Loucy (cell line): Measurements from ENCODE around the gene CUBN.

Experiments
- H2AFZ ChIP-seq: fragments of 200-600 bp; sonication (generic); 2 replicates; pipeline ENCODE4 v1.6.0; 2016; ENCODE audit warnings: antibody characterized with exemption, mild to moderate bottlenecking, low read length, moderate library complexity
- H3F3A ChIP-seq: fragments of 200-600 bp; 2 replicates; pipeline ENCODE4 v1.6.0; 2016; ENCODE audit warnings: antibody characterized with exemption, low read depth, mild to moderate bottlenecking
- H3K27me3 ChIP-seq: fragments of 200-600 bp; sonication (generic); 2 replicates; pipeline ENCODE4 v1.6.1; 2014; ENCODE audit warnings: low read length, mild to moderate bottlenecking; ENCODE audit not compliant: insufficient read depth, poor library complexity, severe bottlenecking
- H3K36me3 ChIP-seq: fragments of 200-600 bp; sonication (generic); 2 replicates; pipeline ENCODE4 v1.6.1; 2016; ENCODE audit warnings: low read length; ENCODE audit not compliant: insufficient read depth
- H3K4me1 ChIP-seq: fragments of 200-600 bp; sonication (generic); 2 replicates; pipeline ENCODE4 v1.5.1; 2014; ENCODE audit warnings: low read length, mild to moderate bottlenecking; ENCODE audit not compliant: insufficient read depth, poor library complexity, severe bottlenecking
- H3K4me2 ChIP-seq: fragments of 200-600 bp; sonication (generic); 2 replicates; pipeline ENCODE4 v1.6.0; 2014; ENCODE audit warnings: antibody characterized with exemption, low read length, low read depth, mild to moderate bottlenecking; ENCODE audit not compliant: poor library complexity, severe bottlenecking
- H3K4me3 ChIP-seq: fragments of 200-600 bp; sonication (generic); 2 replicates; pipeline ENCODE4 v1.5.1; 2014; ENCODE audit warnings: low read length, mild to moderate bottlenecking, mixed read lengths; ENCODE audit not compliant: poor library complexity, severe bottlenecking
- H3K79me2 ChIP-seq: fragments of 200-600 bp; sonication (generic); 2 replicates; pipeline ENCODE4 v1.6.1; 2014; ENCODE audit warnings: low read length; ENCODE audit not compliant: insufficient read depth
- H3K9ac ChIP-seq: fragments of 200-600 bp; sonication (generic); 2 replicates; pipeline ENCODE4 v1.6.0; 2014; ENCODE audit warnings: mild to moderate bottlenecking, low read depth, low read length, moderate library complexity; ENCODE audit not compliant: poor library complexity, severe bottlenecking
- H3K9me2 ChIP-seq: fragments of 200-600 bp; sonication (generic); replicated peaks from 2 replicates; pipeline ENCODE4 v1.6.1; 2016; ENCODE audit warnings: low read depth, low read length, mixed read lengths
- H3K9me3 ChIP-seq: fragments of 200-600 bp; sonication (generic); 2 replicates; pipeline ENCODE4 v1.6.1; 2014; ENCODE audit warnings: mild to moderate bottlenecking, antibody characterized with exemption, low read length, low read depth; ENCODE audit not compliant: insufficient read depth
- H4K20me1 ChIP-seq: fragments of 200-600 bp; sonication (generic); 2 replicates; pipeline ENCODE4 v1.6.0; 2014; ENCODE audit warnings: antibody characterized with exemption, low read length, mild to moderate bottlenecking; ENCODE audit not compliant: insufficient read depth, poor library complexity, severe bottlenecking
- EZH2phosphoT487 ChIP-seq: fragments of 200-600 bp; IDR thresholded peaks from 2 replicates; pipeline ENCODE4 v1.6.1; 2018; ENCODE audit warnings: antibody characterized with exemption, mild to moderate bottlenecking, moderate library complexity, borderline replicate concordance
- TF ChIP-seq, protein P1 (sequence below): fragments of 200-600 bp; sonication (generic); conservative IDR thresholded peaks from 2 replicates; pipeline ENCODE4 v1.5.1; 2014; ENCODE audit warnings: mild to moderate bottlenecking, antibody characterized with exemption, low read length

The CUBN gene

GRCh38 chr10:17129741-17130140, at the start of gene CUBN:
Gene CUBN (minus strand): TSS chr10:17129811. CDS start chr10:17129765, 46 bp downstream.
- no peaks in the 10 kb centered on the region for H3K9me2 ChIP-seq
- H3K36me3 ChIP-seq, result no peaks in the 10 kb centered on the region
- H3K4me2 ChIP-seq, result no peak within 1 kb of the TSS
- H3K4me3 ChIP-seq, result no peak within 1 kb of the TSS
- H3K4me1 ChIP-seq, result peaks cover 23% of the 10 kb centered on the region
- H4K20me1 ChIP-seq, result no peaks in the 10 kb centered on the region
- TF ChIP-seq EZH2phosphoT487, result no peak
- TF ChIP-seq, protein P1, sequence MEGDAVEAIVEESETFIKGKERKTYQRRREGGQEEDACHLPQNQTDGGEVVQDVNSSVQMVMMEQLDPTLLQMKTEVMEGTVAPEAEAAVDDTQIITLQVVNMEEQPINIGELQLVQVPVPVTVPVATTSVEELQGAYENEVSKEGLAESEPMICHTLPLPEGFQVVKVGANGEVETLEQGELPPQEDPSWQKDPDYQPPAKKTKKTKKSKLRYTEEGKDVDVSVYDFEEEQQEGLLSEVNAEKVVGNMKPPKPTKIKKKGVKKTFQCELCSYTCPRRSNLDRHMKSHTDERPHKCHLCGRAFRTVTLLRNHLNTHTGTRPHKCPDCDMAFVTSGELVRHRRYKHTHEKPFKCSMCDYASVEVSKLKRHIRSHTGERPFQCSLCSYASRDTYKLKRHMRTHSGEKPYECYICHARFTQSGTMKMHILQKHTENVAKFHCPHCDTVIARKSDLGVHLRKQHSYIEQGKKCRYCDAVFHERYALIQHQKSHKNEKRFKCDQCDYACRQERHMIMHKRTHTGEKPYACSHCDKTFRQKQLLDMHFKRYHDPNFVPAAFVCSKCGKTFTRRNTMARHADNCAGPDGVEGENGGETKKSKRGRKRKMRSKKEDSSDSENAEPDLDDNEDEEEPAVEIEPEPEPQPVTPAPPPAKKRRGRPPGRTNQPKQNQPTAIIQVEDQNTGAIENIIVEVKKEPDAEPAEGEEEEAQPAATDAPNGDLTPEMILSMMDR, result no peak
- H3K27me3 ChIP-seq, result no peaks in the 10 kb centered on the region
- H3F3A ChIP-seq, result no peaks in the 10 kb centered on the region
- no peaks in the 10 kb centered on the region for H3K79me2 ChIP-seq
- no peak within 1 kb of the TSS for H3K9ac ChIP-seq
- H2AFZ ChIP-seq, result no peak within 1 kb of the TSS
- no peaks in the 10 kb centered on the region for H3K9me3 ChIP-seq

DNA sequence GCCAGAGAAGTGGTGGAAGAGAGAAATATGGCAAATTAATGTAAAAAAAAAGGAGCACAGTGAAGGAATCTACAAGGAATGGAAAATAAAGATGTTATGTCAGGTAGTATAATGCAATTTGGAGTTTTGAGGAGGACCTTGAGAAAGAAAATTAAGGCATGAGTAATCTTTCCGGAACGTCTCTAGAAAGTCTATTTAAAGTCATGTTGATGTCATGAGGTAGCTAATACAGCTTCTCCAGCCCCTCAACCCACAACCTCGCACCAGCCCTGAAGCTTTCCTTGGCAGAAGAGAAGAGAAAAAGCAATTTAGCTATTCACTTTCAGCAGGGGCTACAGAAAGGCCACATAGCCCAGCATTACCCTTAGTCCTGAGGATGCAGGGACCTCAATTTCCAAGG, 49.4 kb upstream of the CUBN start:
- H3K79me2 ChIP-seq, result no peaks in the 10 kb centered on the region
- H3K27me3 ChIP-seq, result no peaks in the 10 kb centered on the region
- no peaks in the 10 kb centered on the region for H3K9me3 ChIP-seq
- H3K9ac ChIP-seq, result no peak overlapping the region
- no peak for TF ChIP-seq EZH2phosphoT487
- no peak overlapping the region for H3K4me3 ChIP-seq
- H3K36me3 ChIP-seq, result no peaks in the 10 kb centered on the region
- no peak overlapping the region for H3K4me2 ChIP-seq
- H3K9me2 ChIP-seq, result no peaks in the 10 kb centered on the region
- peaks cover 20% of the 10 kb centered on the region for H3K4me1 ChIP-seq
- H3F3A ChIP-seq, result no peaks in the 10 kb centered on the region
- no peaks in the 10 kb centered on the region for H4K20me1 ChIP-seq
- no peak overlapping the region for H2AFZ ChIP-seq

DNA sequence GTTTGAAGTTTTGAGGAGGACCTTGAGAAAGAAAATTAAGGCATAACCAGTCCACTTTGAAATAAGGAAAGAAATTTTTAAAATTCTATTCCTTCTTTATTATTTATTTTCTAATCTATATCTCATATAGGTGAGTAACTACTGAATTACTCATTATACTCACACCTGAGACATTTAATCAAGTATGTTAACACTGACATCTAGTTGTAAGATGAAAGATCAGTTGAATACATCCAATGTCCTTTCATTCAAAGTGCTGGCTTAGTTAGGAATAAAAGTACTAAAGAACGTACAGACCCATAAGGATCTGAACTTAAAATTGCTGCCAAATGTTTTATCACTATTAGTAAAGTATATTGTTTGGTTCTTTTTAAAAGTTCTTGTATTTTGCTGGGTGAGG, 48.4 kb upstream of the CUBN start:
- Histone ChIP-seq H3K4me2 (no peak overlapping the region), H3K27me3 (no peaks in the 10 kb centered on the region), H3K4me1 (peaks cover 20% of the 10 kb centered on the region)

GRCh38 chr10:17177014-17177413, 47.4 kb upstream of the CUBN start:
- no peak overlapping the region for H3K4me2 ChIP-seq
- H3K36me3 ChIP-seq, result no peaks in the 10 kb centered on the region
- peaks cover 20% of the 10 kb centered on the region for H3K4me1 ChIP-seq
- H2AFZ ChIP-seq, result no peak overlapping the region
- no peaks in the 10 kb centered on the region for H3K79me2 ChIP-seq
- H4K20me1 ChIP-seq, result no peaks in the 10 kb centered on the region
- H3K9me3 ChIP-seq, result no peaks in the 10 kb centered on the region
- H3F3A ChIP-seq, result no peaks in the 10 kb centered on the region
- no peaks in the 10 kb centered on the region for H3K9me2 ChIP-seq
- H3K4me3 ChIP-seq, result no peak overlapping the region
- H3K27me3 ChIP-seq, result no peaks in the 10 kb centered on the region
- H3K9ac ChIP-seq, result no peak overlapping the region
- TF ChIP-seq EZH2phosphoT487, result no peak
- TF ChIP-seq, protein P1, result no peak

More for the DNA sequence above, 48.4 kb upstream of the CUBN start:
- H3K4me3 ChIP-seq, result no peak overlapping the region
- H3K9me2 ChIP-seq, result no peaks in the 10 kb centered on the region
- TF ChIP-seq, protein P1, result peak; percentile 39; the same call in 1 of the 2 replicates
- no peak for TF ChIP-seq EZH2phosphoT487
- H3K9me3 ChIP-seq, result no peaks in the 10 kb centered on the region
- no peaks in the 10 kb centered on the region for H3K36me3 ChIP-seq
- no peak overlapping the region for H3K9ac ChIP-seq
- no peaks in the 10 kb centered on the region for H3F3A ChIP-seq
- H3K79me2 ChIP-seq, result no peaks in the 10 kb centered on the region
- H2AFZ ChIP-seq, result no peak overlapping the region
- H4K20me1 ChIP-seq, result no peaks in the 10 kb centered on the region
